Retina (tissue), 1 donor: ENCODE results near the gene KRTAP5-4.
A peak's percentile ranks its signal among the peaks of the same experiment; 100 is the strongest.
"Not testable (repeated sequence)": the region's sequence is repeated elsewhere in the genome, so short reads cannot be mapped to it uniquely, and the experiment has no call there.

Source experiments
- DNase-seq: peaks from one replicate; pipeline ENCODE4 v3.0.0-alpha.2; 2016

Gene KRTAP5-4

DNA sequence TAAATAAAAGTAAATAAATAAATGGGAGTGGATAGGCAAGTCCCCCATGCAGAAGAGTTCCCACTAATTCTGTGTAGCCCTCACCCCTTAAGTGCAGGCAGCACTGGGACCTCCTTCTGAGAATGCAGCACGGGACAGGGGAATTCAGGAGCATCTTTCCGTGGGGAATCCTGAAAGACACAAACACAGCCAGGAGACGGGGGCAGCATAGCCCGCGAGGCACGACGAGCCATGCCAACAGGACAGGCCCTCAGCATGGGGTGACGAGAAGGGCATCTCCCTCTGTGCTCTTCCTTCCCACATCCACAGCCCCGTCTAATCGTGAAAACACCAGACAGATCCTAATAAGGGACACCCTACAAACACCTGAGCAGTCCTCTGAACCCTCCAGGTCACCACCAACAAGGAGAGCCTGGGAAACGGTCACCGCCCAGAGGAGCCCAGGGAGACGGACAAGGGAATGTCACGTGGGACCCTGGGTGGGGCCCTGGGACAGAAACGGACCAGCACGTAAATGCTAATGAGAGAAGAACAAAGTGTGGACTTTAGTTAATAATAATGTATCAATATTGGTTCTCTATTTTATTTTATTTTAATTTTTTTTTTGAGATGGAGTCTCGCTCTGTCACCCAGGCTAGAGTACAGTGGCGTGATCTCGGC, 14.5 kb upstream of the KRTAP5-4 start:
- no peak for DNase-seq

DNA sequence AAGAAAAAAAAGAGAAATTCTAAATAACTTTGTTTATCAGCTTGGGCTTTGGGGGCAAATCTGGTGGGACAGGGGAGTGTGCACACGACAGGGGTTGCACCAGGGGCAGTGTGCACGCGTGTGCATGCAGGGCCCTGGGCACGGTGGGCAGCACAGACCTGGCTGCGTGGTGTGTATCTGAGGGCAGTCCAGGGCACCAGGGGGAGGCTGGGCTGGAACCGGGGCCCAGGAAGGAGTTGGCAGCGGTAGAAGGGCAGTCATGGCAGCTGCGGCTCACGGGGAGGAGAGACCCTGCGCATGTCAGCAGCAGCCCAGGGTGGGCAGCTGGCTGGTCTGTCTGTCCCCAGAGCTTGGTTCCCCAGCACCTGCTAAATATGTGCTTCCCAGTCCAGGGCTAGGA, 11.9 kb upstream of the KRTAP5-4 start:
- no peak for DNase-seq

DNA sequence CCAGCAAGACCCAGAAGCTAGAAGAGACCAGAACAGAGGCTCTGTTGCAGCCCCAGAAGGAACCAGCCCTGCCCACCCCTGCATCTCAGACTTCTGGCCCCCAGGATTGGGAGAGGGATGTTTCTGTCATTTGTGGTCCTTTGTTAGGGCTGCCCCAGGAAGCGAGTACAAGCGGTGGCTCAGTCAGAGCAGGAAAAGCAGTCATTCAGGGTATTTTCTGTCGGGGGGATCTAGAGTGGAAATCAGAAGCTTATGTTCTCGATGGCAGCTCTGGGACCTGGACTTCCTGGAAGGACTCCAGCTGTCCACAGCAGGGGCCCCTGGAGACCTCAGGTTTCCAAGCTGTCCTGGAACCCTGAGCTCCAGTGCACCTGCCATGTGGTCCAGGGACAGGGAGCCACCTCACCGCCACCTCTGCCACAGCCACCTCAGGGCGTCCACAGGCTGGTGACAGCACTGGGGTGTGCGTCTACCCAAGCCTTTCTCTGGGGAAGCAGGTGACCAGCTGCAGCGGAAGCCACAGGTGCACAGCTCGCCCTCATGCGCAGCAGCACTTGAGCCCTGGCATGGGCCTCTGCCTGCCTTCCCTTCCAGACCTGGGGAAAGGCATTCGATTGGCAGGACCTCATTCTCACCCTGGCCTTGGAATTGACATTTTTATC, 10.2 kb upstream of the KRTAP5-4 start:
- DNase-seq: no peak

DNA sequence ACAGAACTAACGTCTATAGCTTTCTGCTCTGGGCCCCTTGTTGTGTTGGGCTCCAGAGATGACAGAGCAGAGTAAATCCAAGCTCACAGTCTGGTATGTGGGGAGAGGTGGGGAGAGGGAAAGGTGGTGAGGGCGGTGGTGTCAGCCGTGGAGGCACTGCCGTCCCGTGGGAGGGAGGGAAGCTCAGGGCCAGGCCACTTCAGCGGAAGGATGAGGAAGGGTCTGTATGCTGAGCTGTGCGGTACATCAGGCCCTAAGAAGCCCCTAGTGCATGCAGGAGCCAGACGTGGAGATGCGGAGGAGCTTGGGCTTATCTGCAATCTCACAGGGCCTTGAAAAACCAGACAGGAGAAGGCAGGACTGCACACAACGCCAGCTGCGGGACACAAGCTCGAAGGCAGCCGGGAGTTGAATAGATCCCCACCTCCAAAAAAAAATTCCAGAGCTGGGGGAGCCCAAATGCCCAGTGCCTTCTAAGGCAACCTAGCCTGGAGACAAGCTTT, 9.2 kb upstream of the KRTAP5-4 start:
- no peak for DNase-seq

DNA sequence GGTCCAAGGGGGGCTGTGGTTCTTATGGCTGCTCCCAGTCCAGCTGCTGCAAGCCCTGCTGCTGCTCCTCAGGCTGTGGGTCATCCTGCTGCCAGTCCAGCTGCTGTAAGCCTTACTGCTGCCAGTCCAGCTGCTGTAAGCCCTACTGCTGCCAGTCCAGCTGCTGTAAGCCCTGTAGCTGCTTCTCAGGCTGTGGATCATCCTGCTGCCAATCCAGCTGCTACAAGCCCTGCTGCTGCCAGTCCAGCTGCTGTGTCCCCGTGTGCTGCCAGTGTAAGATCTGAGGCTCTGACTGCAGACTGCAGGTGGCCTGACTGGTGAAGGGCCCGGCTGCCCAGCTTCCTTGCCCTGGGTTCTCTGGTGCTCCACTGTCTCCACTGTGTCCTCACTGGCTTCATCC, 8.3 kb upstream of the KRTAP5-4 start:
- no peak for DNase-seq

DNA sequence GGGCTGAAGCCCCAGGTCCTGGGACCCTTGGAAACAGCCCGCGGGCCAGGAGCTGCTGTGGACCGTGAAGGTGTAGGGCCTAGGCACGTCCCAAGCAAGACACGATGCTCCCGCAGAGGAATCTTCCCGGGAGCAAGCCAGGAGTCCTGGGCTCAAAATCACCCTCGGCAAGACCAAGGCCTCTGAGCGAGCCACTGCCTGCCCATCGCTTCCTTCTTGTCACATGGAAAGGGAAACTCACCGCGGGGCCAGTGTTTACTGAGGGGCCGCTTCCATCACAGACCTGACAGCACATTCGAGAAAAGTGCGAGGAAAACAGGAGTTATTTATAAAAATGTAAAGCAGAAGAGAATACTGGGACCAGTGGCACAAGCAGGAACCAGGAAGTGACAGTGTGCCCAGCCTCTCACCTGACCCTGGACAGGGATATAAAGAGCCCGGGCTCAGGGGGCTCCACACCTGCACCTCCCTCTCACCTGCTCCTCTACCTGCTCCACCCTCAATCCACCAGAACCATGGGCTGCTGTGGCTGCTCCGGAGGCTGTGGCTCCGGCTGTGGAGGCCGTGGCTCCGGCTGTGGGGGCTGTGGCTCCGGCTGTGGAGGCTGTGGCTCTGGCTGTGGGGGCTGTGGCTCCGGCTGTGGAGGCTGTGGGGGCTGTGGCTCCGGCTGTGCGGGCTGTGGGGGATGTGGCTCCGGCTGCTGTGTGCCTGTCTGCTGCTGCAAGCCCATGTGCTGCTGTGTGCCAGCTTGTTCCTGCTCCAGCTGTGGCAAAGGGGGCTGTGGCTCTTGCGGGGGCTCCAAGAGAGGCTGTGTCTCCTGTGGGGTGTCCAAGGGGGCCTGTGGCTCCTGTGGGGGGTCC, 7.6 kb upstream of the KRTAP5-4 start, which contains the start of gene KRTAP5-5:
KRTAP5-5 (plus strand) TSS at position 450 of the 860 bp plus-strand sequence; CDS start at position 516, 66 bp downstream.
- DNase-seq: no peak

DNA sequence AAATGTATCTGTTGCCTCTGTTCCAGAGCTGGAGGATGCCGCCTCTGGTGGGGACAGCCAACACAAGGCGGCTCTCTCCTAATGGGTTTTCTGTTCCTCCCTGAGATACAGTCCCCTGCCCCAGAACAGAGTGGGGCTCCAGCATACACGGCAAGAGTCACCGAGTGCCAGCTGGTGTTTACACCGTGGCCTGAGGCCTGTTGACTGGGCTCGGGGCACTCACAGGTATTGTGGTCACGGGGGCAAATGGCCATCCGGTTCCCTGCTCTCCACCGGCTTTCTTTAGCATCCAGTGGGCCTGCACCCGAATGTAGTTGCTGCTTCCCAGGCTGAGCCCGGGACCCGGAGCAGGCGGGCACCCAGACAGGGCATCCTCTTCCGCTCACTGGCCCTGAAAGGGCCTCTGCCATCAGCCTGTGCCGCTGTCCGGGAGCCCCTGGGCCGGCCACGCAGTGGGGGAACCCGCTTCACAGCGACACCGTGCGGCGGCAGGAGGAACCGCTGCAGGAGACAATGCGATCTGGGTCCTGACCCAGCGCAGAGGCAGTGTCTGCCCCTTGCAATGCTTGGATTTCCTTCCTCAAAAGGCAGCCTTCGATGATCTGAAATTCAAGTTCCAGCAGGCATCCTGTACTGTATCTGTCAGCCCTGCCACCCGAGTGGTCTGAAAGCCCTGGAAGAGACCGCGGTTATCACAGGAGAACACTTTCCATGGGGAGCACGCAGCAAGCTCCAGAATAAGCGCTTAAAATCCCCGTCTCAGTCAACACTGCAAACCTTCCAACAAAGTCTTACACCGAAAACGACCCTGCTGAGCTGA, 6.8 kb upstream of the KRTAP5-4 start:
- peak; percentile 86 for DNase-seq

DNA sequence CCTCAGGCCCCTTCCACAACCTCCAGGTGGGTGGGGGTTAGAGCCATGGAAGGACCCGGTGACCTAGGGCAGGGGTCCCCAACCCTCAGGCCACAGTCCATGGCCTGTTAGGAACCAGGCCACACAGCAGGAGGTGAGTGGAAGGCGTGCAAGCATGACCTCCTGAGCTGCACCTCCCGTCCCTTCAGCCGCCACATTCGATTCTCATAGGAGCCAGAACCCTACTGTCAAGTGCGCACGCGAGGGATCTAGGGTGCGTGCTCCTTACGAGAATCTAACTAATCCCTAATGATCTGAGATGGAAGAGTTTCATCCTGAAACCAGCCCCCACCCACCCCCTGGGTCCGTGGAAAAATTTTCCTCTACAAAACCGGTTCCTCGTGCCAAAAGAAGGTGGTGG, 3.6 kb upstream of the KRTAP5-4 start:
- DNase-seq: no peak

DNA sequence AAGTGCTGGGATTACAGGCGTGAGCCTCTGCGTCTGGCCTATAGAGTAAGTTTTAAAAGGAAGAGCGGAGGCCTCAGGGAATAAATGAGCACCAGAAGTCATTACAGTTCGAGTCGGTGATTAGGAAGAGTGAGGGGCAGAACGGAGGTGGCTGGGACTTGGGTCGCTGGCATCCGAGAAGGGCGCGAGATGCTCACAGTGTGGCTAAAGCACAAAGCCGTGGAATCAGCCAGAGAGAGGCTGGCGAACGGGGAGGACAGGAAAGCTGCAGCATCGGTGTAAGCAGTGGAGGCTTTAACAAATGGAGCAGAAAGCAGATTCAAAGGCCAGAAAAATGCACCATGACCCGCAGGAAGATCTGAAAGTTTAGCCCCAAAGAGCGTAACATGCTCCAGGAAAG, 2.7 kb upstream of the KRTAP5-4 start:
- DNase-seq: no peak

DNA sequence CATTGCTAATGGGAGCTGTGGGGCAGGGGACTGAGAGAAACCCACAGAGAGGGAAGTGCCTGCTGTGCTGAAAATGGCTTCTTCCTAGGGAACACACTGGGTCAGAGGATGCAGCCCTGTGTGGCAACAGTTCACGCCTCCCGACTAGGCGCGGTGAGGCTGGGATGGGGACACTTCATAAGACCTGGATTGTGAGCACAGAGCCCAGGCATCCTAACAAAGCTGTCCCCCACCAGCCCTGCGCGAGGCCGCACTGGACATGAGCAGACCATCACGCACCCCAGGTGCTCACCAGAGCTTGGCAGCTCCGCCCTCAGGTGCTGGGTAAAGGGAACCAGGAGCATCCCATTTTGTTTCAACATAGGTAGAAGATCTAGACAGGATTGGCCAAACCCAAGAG, 1.8 kb upstream of the KRTAP5-4 start:
- DNase-seq: no peak

DNA sequence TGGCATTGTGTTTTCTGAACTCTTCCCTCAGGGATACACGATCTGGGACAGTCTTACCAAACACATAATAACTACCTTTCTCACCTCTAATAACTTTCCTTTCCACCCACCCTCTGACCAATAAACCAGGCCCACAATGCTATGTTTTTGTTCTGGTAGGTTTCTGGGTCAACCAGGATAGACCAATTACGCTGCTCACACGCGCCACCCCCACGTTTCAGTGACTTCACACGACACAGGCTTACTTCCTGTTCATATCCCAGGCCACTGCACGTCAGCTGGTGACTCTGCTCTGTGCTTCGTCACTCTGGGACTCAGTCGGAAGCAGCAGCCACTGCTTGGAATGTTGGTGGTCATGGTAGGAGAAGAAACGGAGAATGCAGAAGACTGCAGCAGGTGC, 2.5 kb downstream of the KRTAP5-4 start:
- DNase-seq: no peak

DNA sequence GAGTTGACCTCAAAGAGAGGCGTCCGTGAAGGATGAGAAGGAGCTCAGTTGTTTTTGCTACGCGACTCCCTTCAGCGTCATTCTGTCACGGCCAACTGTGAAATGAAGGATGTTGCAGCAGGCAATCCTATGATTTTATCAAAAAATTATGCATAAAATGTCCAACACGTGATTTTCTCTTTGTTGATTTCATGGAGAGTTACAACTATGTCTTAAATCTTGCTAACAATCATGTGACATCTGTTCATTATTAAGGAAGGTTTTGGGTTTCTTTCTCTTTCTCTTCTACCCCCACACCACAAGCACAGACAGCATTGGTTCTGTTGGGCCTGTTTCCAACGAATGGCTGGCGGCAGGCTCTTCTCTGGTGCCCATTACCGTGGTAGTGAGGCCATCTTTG, 3.7 kb downstream of the KRTAP5-4 start:
- DNase-seq: no peak

DNA sequence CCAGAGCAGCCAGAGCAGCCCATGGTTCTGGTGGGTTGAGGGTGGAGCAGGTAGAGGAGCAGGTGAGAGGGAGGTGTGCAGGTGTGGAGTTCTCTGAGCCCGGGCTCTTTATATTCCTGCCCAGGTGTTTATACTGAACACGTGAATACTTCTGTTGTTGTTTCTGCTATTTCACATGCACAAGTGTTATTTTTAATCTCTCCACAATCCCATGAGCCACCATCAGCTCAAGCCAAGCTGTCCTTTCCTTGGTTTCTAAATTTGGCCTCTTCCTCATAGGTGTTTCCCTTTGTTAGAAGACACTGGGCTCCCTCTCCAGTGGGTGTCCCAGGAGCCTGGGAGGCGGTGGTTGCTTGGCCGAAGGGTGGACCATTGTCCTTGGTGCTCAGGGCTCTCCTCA, 13.6 kb downstream of the KRTAP5-4 start, which contains the start of gene KRTAP5-3:
KRTAP5-3 (minus strand) TSS at position 101 of the 400 bp plus-strand sequence; CDS start at position 23, 78 bp downstream.
- no peak for DNase-seq

DNA sequence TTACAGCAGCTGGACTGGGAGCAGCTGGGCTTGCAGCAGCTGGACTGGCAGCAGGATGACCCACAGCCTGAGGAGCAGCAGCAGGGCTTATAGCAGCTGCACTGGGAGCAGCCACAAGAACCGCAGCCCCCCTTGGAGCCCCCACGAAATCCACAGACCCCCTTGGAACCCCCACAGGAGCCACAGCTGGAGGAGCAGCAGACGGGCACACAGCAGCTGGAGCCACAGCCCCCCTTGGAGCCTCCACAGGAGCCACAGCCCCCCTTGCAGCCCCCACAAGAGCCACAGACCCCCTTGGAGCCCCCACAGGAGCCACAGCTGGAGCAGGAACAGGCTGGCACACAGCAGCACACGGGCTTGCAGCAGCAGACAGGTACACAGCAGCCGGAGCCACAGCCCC, 14.0 kb downstream of the KRTAP5-4 start:
- DNase-seq: not testable (repeated sequence)

DNA sequence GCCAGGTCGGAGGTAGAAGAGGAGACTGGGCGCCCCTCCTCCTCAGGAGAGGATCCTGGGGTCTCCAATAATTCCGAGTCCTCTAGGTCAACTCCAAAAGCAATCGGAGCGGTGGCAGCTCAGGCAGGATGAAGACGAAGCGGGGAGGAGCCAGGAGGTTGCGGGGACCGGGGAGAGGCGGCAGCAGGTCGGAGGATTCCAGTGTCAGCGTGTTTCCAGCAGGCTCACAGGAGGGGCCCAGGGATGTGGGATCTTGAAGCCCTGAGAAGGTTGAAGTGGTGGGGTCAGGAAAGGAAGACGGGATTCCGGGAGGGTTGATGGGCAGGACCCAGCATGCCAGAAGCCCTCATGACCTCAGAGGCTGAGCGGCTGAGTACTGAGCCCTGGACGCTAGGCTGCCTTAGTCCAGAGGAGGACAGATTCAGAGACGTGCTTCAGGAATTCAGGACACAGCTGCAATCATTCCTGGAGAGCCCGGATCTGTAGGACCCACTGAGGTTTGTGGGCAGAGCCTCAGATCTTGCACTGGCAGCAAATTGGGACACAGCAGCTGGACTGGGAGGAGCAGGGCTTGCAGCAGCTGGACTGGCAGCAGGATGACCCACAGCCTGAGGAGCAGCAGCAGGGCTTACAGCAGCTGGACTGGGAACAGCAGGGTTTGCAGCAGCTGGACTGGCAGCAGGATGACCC, 14.6 kb downstream of the KRTAP5-4 start:
- peak; percentile 59 for DNase-seq

DNA sequence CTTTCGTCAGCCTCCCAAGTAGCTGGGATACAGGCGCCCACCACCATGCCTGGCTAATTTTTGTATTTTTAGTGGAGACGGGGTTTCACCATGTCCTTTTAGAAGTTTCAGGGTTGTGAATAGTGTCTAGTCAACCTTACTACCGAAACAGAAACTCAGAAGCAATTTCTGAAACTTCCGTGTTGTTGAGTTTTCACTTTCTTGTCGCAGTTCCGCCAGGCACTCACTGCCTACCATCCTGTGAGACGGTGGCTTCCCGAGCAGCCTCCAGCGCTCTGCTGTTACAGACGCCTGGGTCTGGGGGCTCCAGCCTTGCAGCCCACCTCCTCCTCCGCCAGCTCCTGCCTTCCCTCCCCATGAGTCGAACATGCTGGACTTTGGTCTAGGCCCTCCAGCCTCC, 16.0 kb downstream of the KRTAP5-4 start:
- not testable (repeated sequence) for DNase-seq

DNA sequence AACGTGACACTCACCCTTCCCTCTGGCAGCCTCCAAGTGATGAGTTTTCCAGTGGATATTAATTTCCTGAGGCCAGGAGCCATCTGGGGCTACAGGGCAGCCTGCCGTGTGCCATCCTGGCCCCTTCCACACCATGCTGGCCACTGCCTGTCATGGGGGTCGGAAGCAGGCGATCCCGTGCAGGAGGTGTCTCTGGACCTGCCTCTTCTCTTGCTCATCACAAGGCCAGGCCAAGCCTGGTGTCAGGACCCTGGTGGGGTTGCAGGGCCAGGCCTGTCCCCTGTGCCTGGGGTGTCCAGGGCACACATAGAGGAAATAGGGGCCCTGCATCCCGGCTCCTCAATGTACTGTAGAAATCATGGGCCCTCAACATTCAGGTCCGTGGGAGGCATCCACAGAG, 17.2 kb downstream of the KRTAP5-4 start:
- no peak for DNase-seq

DNA sequence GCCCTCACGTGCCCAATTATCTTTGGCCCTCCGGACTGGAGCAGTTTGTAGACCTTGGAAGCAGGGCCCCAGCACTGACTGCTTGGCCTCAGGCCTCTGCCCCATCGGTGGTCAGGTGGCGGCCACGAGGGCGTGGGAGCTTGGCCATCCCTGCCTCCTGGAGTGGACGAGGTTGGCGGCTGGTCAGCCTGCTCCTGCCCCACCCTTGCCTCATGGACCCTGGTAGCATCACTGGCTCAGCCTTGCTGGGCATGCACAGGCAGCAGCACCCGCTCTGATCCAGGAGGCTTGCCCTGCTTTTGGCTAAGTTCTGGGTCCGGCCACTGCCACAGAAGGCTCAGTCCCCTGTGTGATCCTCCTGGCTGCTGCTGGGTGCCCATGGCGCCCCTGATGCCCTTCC, 17.8 kb downstream of the KRTAP5-4 start:
- no peak for DNase-seq

DNA sequence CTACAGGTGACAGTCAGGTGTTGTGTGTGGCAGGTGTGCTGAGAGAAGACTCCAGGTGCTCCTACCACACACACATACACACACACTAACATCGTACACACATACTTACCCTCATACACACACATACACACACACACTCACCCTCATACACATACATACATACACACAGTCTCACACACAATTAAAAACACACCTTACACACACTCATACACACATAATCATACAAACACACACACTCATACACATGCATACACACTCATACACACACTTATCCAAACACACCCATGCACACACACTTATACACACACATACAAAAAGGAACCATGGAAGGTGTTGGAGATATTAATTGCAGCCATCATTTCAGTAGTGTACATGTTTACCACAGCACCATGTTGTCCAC, 18.3 kb downstream of the KRTAP5-4 start:
- no peak for DNase-seq

DNA sequence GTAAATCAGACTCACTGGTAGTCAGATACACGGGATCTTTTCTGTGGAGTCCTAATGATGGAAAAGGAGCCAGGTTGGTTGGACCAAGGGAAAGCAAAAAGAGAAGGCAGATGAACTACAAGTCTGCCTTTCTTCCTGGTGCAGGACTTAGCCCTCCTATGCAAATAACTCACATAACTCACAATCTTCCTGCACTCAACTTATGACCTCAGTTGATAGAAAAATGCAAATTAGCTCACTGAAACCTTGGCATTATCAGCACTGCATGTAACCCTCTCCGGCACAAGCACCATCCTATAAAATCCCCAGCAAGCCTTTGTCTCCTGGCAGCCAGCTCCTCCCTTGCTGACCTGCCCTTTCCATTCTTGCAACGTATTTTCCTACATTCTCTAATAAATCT, 20.3 kb downstream of the KRTAP5-4 start:
- DNase-seq: not testable (repeated sequence)

DNA sequence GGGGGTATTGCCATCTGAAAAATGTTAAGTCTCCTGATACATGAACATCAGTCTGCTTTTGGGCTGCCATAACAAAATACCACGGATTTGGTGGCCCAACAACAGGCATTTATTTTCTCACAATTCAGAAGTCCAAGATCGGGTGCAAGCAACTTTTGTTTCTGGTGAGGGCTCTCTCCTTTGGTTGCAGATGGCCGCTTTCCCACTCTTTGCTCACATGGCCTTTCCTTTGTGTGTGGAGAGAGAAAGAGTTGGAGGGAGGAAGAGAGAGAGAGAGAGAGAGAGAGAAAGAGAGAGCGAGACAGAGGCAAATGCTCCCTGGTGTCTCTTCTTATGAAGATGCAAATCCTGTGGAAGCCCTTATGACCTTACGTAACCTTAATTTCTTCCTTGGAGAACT, 21.3 kb downstream of the KRTAP5-4 start:
- DNase-seq: no peak

DNA sequence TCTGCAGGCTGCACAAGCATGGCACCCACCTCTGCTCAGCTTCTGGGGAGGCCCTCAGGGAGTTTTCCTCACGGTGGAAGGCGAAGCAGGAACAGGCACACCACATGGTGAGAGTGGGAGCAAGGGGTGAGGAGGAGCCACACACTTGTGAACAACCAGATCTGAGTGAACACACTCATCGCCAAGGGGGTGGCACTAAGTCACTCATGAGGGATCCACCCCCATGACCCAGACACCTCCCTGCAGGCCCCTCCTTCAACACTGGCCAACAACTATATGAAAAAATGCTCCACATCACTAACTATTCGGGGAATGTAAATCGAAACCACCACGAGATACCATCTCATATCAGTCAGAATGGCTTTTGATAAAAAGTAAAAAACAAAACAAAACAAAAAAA, 23.1 kb downstream of the KRTAP5-4 start:
- no peak for DNase-seq
